RWPE2 (cell line): Measurements from ENCODE around the gene IP6K3.

ENCODE experiments used
- ATAC-seq: fragments of 200-7000 bp; cut with Tn5 transposase; 3 replicates; pipeline ENCODE4 v1.9.1; 2021; ENCODE audit warnings: low read depth
- DNase-seq: peaks from one replicate; pipeline ENCODE4 v3.0.0-alpha.2; 2020; ENCODE audit warnings: low spot score
- H3K27ac ChIP-seq: fragments of 450-650 bp; 2 replicates; pipeline ENCODE4 v1.5.1; 2017; ENCODE audit warnings: mild to moderate bottlenecking; ENCODE audit not compliant: poor library complexity, severe bottlenecking
- H3K27me3 ChIP-seq: fragments of 250-450 bp; sonication (Bioruptor Pico); 2 replicates; pipeline ENCODE4 v1.5.1; 2021; ENCODE audit warnings: mild to moderate bottlenecking, moderate library complexity; ENCODE audit not compliant: insufficient read depth, poor library complexity, severe bottlenecking
- H3K36me3 ChIP-seq: fragments of 250-450 bp; sonication (Bioruptor Pico); 2 replicates; pipeline ENCODE4 v1.5.1; 2020; ENCODE audit warnings: low read depth, mild to moderate bottlenecking, moderate library complexity
- H3K4me1 ChIP-seq: fragments of 250-450 bp; sonication (Bioruptor Pico); 2 replicates; pipeline ENCODE4 v1.5.1; 2021; ENCODE audit warnings: mild to moderate bottlenecking, moderate library complexity; ENCODE audit not compliant: insufficient read depth, poor library complexity, severe bottlenecking
- H3K4me3 ChIP-seq: fragments of 250-450 bp; sonication (Bioruptor Pico); 2 replicates; pipeline ENCODE4 v1.5.1; 2021; ENCODE audit warnings: mild to moderate bottlenecking, moderate library complexity; ENCODE audit not compliant: severe bottlenecking
- H3K9me3 ChIP-seq: fragments of 250-450 bp; sonication (Bioruptor Pico); 2 replicates; pipeline ENCODE4 v1.5.1; 2021; ENCODE audit warnings: mild to moderate bottlenecking, moderate library complexity; ENCODE audit not compliant: severe bottlenecking
- CTCF ChIP-seq: fragments of 450-650 bp; IDR thresholded peaks from one replicate; pipeline ENCODE4 v1.5.1; 2017; ENCODE audit warnings: mild to moderate bottlenecking, moderate library complexity; ENCODE audit not compliant: poor library complexity, severe bottlenecking

The IP6K3 gene

GRCh38 chr6:33691456-33692077, 55.1 kb downstream of the IP6K3 start:
- no peak for ATAC-seq
- H3K4me1 ChIP-seq, result peaks cover 35% of the 10 kb centered on the region
- peaks cover 91% of the 10 kb centered on the region for H3K36me3 ChIP-seq
- no peak overlapping the region for H3K4me3 ChIP-seq
- no peaks in the 10 kb centered on the region for H3K27me3 ChIP-seq
- no peak overlapping the region for H3K27ac ChIP-seq
- TF ChIP-seq CTCF, result no peak
- peak; percentile 59 for DNase-seq
- H3K9me3 ChIP-seq, result no peaks in the 10 kb centered on the region

- H3K27ac ChIP-seq, result no peak overlapping the region
- DNase-seq (peak; percentile 44), ATAC-seq (no peak)
- H3K9me3 ChIP-seq, result no peaks in the 10 kb centered on the region
- no peak overlapping the region for H3K4me3 ChIP-seq
- peaks cover 29% of the 10 kb centered on the region for H3K4me1 ChIP-seq
- no peak for TF ChIP-seq CTCF
- H3K27me3 ChIP-seq, result no peaks in the 10 kb centered on the region
- H3K36me3 ChIP-seq, result peaks cover 91% of the 10 kb centered on the region
Measured at GRCh38 chr6:33690766-33691165, 55.9 kb downstream of the IP6K3 start.

- TF ChIP-seq CTCF, result no peak
- no peak overlapping the region for H3K4me3 ChIP-seq
- no peaks in the 10 kb centered on the region for H3K27me3 ChIP-seq
- H3K9me3 ChIP-seq, result no peaks in the 10 kb centered on the region
- peaks cover 91% of the 10 kb centered on the region for H3K36me3 ChIP-seq
- H3K27ac ChIP-seq, result no peak overlapping the region
- DNase-seq (no peak), ATAC-seq (no peak)
- peaks cover 20% of the 10 kb centered on the region for H3K4me1 ChIP-seq
Measured at GRCh38 chr6:33689879-33690278, 56.8 kb downstream of the IP6K3 start.

- ATAC-seq, result no peak
- no peak for DNase-seq
- Histone ChIP-seq H3K36me3 (peaks cover 91% of the 10 kb centered on the region), H3K4me1 (peaks cover 13% of the 10 kb centered on the region), H3K27me3 (no peaks in the 10 kb centered on the region), H3K27ac (no peak overlapping the region), H3K4me3 (no peak overlapping the region), H3K9me3 (no peaks in the 10 kb centered on the region)
- no peak for TF ChIP-seq CTCF
Measured at GRCh38 chr6:33689148-33689494, 57.6 kb downstream of the IP6K3 start.

GRCh38 chr6:33688451-33689147, 58.1 kb downstream of the IP6K3 start:
- ATAC-seq (no peak), DNase-seq (peak; percentile 49)
- Histone ChIP-seq H3K4me1 (peaks cover 7% of the 10 kb centered on the region), H3K27ac (no peak overlapping the region), H3K36me3 (peaks cover 91% of the 10 kb centered on the region), H3K9me3 (no peaks in the 10 kb centered on the region), H3K27me3 (no peaks in the 10 kb centered on the region), H3K4me3 (no peak overlapping the region)
- no peak for TF ChIP-seq CTCF
